RWPE1 (cell line): ENCODE data around the gene MDM2.
"Not testable (repeated sequence)": the region's sequence is repeated elsewhere in the genome, so short reads cannot be mapped to it uniquely, and the experiment has no call there.

Source experiments
- CTCF ChIA-PET: fragments of 350-600 bp; sonication (Branson Sonifier 250); formaldehyde crosslinking; extraction: SDS; loops from one replicate; lab custom pipeline; 2021; lab: Yijun Ruan, JAX
- POLR2A ChIA-PET: fragments of 400-600 bp; formaldehyde crosslinking; extraction: SDS; loops from one replicate; lab custom pipeline; 2020; ENCODE audit warnings: antibody characterized with exemption; ENCODE audit not compliant: low non-redundant PET; lab: Yijun Ruan, JAX
- DNase-seq: peaks from one replicate; pipeline ENCODE4 v3.0.0; 2012; ENCODE audit warnings: low spot score
- H3K27ac ChIP-seq: fragments of 450-650 bp; 2 replicates; pipeline ENCODE4 v1.5.1; 2017
- TF ChIP-seq, protein P1 (sequence below): fragments of 450-650 bp; conservative IDR thresholded peaks from 2 replicates; pipeline ENCODE4 v1.5.1; 2017; ENCODE audit warnings: low read depth, mild to moderate bottlenecking

The MDM2 gene

DNA sequence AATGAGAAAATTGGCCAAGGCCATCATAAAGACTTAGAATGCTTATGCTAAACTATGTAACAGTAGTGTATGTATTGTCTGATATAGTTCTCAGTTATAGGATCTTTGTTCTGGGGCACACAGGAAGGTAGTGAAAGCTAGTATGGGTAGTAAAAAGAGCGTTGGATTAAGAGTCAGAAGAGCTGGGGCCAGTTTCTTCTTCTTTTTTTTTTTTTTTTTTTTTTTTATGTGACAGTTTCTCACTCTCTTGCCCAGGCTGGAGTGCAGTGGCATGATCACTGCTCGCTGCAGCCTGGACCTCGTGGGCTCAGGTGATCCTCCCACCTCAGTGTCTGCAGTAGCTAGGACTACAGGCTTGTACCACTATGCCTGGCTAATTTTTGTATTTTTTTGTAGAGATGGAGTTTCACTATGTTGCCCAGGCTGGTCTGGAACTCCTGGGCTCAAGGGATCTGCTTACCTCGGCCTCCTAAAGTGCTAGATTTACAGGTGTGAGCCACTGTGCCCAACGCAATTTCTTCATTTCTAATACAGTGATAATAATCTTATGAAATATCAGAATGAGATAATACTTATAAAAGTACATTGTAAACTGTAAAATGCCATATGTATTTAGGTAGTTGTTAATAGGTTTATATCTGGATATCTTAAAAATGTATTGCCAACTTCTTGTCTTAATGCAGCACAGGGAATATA, 7.4 kb downstream of the MDM2 start:
- TF ChIP-seq, protein P1, sequence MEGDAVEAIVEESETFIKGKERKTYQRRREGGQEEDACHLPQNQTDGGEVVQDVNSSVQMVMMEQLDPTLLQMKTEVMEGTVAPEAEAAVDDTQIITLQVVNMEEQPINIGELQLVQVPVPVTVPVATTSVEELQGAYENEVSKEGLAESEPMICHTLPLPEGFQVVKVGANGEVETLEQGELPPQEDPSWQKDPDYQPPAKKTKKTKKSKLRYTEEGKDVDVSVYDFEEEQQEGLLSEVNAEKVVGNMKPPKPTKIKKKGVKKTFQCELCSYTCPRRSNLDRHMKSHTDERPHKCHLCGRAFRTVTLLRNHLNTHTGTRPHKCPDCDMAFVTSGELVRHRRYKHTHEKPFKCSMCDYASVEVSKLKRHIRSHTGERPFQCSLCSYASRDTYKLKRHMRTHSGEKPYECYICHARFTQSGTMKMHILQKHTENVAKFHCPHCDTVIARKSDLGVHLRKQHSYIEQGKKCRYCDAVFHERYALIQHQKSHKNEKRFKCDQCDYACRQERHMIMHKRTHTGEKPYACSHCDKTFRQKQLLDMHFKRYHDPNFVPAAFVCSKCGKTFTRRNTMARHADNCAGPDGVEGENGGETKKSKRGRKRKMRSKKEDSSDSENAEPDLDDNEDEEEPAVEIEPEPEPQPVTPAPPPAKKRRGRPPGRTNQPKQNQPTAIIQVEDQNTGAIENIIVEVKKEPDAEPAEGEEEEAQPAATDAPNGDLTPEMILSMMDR = no peak
- no peak overlapping the region for H3K27ac ChIP-seq
- ChIA-PET POLR2A (no interaction called here), CTCF (no interaction called here)
- no peak for DNase-seq

DNA sequence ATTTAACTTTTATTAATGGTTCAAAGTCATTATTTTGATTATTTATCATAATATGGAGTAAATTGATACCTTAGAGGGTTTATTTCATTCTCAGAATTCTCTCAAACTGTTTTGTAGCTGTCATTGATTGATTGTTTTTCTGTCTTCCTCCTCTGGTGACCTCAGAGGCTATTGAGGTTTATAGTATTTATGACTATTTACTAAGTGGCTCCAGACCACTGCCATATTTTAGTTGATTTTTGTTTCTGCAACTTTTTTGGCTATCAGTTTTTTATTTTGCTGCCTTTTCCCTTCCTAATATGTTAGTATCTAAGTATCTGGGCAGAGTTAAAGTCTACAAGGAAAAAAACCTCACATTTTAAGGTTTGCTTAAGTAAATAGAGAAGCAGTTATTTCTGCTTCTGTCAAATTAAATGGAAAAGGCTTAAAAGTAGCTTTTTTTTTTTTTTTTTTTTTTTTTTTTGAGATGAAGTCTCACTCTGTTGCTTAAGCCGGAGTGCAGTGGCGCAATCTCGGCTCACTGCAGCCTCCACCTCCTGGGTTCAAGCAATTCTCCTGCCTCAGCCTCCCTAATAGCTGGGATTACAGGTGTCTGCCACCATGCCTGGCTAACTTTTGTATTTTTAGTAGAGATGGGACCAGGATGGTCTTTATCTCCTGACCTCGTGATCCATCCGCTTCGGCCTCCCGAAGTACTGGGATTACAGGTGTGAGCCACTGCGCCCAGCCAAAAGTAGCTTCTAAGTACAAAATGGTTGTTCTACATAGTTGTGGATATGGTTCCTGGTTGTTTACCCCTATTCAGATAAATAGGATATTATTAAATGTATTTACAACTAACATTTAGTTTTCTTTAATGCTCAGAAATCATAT, 8.2 kb downstream of the MDM2 start:
- no peak overlapping the region for H3K27ac ChIP-seq
- DNase-seq = no peak
- ChIA-PET CTCF (interaction anchor here (0.6 kb wide), 1 partner anchor 54 kb away, joined by 3 read pairs; no protein-coding TSS in a partner anchor), POLR2A (no interaction called here)
- TF ChIP-seq, protein P1 = no peak

DNA sequence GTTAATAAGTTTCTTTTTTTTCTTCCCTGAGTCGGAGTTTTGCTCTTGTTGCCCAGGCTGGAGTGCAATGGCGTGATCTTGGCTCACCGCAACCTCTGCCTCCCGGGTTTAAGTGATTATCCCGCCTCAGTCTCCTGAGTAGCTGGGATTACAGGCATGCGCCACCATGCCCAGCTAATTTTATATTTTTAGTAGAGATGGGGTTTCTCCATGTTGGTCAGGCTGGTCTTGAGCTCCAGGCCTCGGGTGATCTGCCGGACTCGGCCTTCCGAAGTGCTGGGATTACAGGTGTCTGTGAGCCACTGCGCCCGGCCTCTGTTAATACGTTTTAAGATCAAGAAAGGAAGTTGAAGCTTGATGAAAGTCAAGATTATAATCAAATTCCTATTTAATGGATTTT, 11.5 kb downstream of the MDM2 start:
- CTCF ChIA-PET, POLR2A ChIA-PET, H3K27ac ChIP-seq, DNase-seq: not testable (repeated sequence)

DNA sequence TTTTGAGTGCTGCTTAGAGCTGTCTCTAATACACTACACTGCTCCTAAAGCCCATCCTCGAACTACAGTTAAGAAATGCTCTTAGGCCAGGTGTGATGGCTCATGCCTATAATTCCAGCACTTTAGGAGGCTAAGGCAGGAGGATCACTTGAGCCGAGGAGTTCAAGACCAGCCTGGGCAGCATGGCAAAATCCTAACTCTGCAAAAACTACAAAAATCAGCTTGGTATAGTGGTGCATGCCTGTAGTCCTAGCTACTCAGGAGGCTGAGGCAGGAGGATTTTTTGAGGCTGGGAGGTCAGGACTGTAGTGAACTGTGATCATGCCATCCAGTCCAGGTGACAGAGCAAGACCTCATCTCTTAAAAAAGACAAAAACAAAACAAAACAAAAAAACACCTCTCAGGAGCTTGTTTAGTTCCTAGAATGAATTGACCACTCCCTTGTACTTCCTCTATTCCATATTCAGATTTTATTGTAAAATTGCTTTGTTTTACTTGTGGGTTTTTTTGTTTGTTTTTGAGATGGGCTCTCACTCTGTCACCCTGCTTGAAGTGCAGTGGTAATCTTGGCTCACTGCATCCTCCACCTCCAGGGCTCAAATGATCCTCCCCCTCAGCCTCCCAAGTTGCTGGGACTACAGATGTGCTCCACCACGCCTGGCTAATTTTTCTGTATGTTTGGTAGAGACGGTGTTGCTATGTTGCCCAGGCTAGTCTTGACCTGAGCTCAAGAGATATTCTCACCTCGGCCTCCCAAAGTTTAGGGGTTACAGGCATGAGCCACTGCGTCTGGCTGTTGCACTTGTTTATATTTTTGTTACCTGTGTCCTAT, 13.6 kb downstream of the MDM2 start:
- TF ChIP-seq, protein P1 = no peak

DNA sequence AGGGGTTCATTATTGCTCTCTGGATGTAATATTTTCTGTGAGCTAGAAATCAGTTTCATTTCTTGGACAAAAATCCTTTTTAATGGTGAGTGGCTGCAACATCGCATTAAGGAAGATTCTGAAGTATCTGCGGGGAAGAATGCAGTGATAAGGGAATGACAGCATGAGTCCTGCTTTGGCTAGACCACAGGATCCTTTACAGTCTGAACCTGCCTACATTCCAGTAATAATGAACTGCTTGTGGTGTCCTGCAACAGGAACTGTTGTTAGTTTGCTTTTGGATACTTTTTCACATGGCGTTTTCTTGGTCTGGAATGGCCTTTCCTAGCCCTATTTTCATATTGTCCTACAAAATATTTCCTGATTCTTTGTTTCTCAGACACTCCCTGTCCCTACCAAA, 15.7 kb downstream of the MDM2 start:
- DNase-seq = no peak
- TF ChIP-seq, protein P1 = no peak
- H3K27ac ChIP-seq = no peak overlapping the region
- POLR2A ChIA-PET = no interaction called here
- CTCF ChIA-PET = no interaction called here

More for the DNA sequence above, 13.6 kb downstream of the MDM2 start:
- ChIA-PET CTCF (interaction anchor here (1.2 kb wide), 1 partner anchor 9 kb away, joined by 4 read pairs; no protein-coding TSS in a partner anchor), POLR2A (interaction anchor here (0.7 kb wide), 1 partner anchor 9 kb away, joined by 3 read pairs; no protein-coding TSS in a partner anchor)
- DNase-seq = no peak
- H3K27ac ChIP-seq = no peak overlapping the region; the same call in 1 of the 2 replicates

DNA sequence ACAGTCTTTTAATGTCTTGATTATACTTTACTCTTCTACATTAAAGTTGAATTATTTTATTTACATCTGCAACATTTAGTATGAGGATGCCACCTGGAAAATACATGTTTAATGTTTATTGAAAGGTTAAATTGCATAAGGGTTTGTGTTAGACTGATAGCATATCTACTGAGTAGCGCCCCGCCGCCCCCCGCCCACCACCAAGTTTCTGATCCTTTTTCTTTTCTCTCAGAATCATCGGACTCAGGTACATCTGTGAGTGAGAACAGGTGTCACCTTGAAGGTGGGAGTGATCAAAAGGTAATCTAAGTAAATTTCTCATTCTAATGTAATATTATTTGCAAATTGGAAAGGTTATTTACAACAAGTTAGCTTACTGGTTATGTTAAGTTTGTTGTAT, 16.2 kb downstream of the MDM2 start:
- TF ChIP-seq, protein P1 = no peak
- ChIA-PET POLR2A (no interaction called here), CTCF (interaction anchor here (0.7 kb wide), 1 partner anchor 132 kb away, joined by 4 read pairs; no protein-coding TSS in a partner anchor)
- DNase-seq = no peak
- no peak overlapping the region for H3K27ac ChIP-seq
